DMS53 (cell line): Measurements from ENCODE around the gene WFDC8.

Experiments
- DNase-seq: peaks from one replicate; lab custom pipeline; 2025; lab: John Stamatoyannopoulos, UW

WFDC8 gene

DNA sequence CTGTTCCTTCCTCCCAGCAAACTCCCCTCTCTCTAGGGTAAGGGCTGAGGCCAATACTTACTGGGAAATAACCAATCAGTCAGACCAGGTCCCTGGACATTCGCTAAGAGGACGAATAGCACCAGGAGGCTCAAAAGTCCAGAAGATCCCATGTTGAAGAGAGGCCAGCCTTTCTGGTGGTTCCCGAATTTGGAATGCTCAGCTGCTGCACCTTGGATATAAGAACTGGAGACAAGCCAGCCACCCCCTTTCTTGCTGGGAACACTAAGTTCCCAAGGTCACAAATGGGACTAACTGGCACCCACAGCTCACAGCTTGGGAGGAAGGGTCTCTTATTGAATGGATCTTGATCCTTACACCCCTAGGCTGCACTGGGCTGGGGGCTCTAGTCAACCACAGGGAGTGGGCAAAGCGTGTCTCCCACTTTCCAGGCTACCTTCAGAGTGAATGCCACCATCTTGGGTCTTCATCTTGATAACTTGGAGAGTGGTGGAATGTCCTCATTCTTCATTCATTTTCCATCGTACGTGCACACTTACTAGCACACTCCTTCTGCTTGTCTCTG, 31.8 kb downstream of the WFDC8 start, which contains the start of gene EPPIN:
Gene EPPIN (minus strand): TSS at position 196 of the 565 bp plus-strand sequence. CDS start 44 bp downstream, at position 152.
- no peak for DNase-seq

DNA sequence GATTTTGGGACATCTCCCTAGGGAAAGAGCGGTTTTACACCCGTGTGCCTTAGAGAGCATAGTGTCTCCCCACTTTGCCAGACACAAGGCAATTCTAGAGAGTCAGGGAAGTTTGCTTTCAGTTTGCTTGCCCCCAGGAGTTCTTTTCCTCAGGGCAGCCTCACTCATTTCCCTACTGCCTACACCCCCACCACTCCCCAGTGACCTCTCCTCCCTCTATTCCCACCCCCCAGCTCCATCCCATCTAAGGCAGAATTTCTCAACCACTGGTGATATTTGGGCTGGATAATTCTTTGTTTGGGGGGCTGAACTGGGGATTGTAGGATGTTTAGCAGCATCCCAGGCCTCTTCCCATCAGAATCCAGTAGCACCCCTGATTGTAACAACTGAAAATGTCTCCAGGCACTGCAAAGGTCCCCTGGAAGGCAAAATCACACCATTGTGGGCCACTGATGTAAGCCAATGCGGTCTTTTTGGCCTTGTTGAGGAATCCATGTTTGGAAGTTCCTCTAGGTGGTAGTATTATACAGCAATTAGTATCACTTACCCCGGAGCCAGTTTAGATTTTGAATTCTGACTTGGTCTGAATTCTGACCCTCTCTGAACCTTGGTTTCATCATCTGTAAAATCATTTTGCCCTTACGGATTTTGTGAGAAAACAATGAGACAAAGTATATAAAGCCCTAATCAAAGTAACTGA, 33.2 kb downstream of the WFDC8 start:
- peak; percentile 67 for DNase-seq

DNA sequence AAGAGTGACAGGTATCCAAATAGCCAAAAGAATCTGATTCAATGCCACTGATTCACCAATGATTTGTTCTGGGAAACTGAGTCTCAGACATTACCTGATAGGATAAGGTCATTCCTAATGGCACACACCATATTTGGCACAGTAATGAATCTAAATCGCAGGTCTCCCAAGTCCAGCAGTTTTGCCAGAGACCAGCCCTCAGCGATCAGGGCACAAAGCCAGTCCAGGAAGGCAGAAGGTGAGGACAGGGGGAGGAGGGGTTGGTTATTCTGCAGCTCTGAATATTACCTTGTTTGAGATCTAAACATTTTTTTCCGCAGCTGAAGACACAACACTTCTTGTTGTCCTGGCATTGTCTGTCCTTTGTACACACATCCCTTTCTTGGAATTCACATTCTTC, 33.7 kb downstream of the WFDC8 start:
- DNase-seq, result no peak

DNA sequence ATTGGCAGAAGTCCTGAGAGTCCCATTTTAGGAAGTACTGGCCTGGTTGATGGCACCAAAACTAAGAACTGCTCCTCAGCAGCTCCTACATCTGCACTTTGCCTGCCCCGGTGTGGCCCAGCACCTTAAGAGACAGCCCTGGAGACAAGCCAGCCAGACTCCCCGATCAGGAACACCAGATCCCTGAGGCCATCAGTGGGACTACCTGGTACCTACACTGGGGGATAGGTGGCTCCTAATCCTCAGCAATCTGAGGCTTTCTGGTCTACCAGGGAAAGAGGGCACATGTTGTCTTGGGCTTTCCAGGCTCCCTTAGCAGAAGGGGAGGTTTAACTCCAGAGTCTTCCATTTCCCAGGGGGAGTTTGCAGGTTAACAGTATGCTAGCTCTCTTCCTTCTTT, 39.7 kb downstream of the WFDC8 start, which contains the start of gene WFDC6:
Gene WFDC6 (minus strand): TSS at position 101 of the 400 bp plus-strand sequence. CDS start 75 bp downstream, at position 26.
- DNase-seq, result no peak

DNA sequence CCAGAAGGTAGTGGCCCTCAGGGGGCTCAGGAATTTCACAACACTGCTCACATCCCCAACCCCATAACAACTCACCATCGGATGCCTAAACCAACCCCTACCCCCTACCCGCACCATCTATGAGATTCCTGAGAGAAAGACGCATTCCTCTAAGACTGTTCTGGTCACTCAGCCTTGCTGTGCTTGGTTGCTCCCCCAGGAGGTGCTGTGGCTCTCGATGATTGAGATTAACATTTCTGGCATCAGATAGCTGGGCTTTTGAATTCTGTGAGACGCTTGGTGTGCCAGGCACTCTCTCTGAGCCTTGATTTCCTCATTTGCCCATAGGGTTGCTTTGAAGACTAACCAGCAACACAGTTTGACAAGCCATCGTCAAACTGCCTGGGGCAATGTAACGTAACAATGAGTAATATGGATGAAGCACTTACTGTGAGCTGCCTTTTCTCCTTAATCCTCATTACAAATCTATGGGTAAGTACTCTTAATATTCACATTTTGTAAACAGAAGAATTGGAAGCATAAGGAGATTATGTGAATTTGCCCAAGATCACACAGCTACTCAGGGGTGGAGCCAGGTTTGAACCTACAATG, 40.8 kb downstream of the WFDC8 start:
- DNase-seq, result no peak

DNA sequence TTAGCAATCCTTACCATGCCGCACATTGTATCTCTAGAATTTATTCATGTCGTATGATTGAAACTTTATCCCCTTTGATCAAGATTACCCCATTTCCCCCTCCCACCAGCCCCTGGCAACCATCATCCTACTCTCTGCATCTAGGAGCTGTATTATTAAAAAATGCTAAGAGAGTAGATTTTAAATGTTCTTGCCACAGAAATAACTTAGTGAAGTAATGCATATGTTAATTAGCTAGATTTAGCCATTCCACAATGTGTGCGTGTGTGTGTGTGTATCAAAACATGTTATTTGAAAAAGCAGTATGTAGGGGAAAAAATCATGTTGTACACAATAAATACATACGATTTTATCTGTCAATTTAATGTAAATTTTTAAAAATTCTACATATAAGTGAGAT, 51.8 kb downstream of the WFDC8 start:
- no peak for DNase-seq

DNA sequence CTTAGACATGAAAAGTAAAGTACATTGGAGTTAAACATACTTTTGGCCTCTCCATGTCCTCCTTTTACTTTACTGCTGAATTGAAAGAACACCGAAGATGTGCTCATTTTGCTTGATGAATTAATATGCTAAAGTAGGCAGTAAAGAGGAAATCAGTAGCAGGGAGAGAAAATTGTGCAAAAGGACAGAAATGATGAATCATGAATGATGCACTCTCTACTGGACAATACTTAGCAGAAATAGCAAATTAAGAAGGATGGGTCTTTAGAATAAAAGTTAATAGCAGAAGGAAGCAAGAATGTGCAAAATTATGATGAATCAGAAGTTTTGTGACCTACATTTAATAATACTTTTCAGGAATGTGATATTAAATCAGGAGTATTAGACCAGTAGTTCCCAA, 55.3 kb downstream of the WFDC8 start:
- DNase-seq, result no peak

DNA sequence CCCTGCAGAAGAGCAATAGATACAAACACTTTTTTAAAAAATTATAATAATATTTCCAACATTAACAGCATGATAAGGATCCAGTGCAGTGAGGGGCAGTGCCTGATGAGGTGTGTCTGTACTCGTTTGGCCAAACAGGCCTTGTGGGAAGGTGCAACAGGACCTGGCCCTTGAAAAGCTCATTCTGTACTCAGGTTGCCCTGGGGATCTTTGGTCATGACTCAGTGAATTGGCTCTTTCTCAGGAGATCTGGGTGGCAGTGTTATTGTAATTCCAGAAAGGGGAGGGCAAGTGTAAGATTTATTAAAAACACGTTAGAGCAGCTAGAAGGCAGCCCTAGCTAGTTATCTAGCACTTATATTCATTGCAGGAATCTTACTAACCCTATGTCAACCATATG, 60.8 kb downstream of the WFDC8 start:
- DNase-seq, result no peak

DNA sequence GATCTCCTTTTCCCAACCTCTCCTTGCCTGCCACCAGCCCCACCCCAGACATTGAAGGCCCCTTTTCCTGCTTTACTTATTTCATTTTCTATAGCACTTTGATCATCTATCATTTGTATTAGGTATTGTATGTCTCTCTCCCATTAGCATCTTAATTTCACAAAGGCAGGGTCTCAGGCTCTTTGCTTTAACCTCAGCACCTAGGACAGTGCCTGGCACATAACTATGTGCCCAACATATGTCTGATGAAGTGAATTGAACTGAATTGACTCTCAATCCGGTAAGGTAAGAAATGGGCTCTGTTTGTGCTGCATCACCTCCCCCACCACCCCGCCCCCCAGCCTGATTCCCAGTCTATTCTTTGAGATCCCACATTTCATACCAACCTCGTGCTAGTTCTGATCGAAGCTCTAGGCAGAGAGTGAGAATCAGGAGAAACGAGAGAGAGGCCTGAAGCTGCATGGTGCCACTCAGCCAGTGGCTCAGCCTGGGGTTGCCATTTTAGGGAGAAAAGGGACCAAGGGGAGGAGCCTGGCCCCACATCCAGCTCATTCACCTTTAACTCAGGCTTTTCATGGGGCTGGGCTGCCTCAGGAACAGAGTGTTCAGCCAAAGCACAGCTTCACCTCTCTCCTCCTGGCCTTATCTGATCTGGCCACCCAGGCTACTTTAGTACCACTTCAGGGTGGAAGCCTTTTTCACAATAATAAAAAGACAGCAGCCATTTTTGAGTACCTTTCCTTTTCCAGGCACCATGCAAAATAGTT, 63.8 kb downstream of the WFDC8 start, which contains the start of gene SPINT3:
Gene SPINT3 (minus strand): TSS at position 476 of the 767 bp plus-strand sequence. CDS start 14 bp downstream, at position 462.
- DNase-seq, result no peak

DNA sequence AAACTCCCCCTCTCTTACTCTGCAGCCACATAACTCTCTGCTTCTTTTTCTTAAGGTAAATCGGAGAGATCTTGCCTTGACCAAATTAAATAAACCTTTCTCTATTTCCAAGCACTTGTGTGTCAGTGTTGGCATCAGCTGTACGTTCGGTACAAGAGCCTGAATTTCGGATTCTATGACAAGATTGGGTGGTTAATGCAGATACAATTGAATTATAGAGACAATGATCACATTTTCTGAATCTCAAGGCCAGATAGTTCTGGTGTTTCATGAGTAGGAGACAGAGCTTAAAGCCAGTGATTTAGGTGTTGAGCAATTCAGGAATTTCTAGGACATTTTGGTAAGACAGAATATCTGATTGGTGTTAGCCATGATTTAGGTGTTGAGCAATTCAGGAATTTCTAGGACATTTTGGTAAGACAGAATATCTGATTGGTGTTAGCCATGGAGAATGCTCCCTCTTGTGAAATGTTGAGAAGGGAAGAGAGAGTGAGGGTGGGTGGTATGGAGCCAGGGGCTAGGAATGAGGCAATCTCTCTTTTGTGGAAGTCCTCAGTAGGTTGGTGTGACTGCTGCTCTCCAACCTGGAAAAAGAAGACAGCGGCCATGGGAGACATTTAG, 68.7 kb downstream of the WFDC8 start:
- DNase-seq, result no peak

DNA sequence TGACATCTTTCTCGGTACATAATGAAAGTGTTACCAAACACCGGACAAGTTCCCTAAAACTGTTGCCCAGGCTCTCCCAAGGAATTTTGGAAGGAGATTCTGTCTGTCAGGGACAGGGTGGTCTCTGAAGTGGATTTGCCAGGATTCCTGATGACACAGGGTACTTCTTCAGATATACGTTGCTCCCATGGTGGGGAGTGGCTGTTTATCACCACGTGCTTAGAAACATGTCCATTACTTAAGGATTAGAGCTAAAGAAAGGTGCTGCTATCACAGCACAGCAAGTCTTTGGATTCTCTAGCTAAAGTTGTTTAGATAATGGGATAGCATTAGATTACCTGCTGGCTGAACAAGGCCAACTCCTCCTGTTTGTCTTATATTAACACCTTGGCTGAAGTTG, 70.0 kb downstream of the WFDC8 start:
- DNase-seq, result no peak

DNA sequence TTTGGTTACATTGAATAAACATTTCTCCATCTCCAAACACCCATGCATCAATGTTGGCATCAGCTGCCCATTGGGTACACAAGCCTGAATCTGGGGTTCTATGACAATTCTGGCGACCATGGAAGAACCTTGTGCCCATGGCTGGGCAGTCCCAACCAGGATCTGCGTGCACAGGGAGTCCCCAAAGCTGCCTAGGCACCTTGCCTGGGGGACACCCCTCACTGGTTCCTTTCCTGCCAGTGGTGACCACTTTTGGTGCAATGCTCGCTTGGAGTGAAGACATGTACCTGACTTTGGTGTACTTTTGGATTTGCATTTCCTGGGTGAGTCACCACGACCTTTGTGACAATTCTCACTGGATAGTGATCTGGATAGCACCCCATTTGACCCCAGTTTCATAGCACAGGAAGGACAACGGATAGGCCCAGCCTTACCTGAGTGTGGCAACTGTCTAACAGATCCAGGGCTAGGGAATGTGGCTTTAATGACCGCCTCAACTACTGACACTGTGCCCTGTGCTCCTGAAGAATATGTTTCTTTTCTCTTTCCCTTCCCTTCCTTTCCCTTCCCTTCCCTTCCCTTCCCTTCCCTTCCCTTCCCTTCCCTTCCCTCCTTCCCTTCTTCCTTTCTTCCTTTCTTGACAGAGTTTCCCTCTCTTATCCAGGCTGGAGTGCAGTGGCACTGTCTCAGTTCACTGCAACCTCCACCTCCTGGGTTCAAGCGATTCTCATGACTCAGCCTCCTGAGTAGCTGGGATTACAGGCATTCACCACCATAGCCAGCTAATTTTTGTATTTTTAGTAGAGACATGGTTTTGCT, 70.8 kb downstream of the WFDC8 start:
- peak; percentile 44 for DNase-seq

DNA sequence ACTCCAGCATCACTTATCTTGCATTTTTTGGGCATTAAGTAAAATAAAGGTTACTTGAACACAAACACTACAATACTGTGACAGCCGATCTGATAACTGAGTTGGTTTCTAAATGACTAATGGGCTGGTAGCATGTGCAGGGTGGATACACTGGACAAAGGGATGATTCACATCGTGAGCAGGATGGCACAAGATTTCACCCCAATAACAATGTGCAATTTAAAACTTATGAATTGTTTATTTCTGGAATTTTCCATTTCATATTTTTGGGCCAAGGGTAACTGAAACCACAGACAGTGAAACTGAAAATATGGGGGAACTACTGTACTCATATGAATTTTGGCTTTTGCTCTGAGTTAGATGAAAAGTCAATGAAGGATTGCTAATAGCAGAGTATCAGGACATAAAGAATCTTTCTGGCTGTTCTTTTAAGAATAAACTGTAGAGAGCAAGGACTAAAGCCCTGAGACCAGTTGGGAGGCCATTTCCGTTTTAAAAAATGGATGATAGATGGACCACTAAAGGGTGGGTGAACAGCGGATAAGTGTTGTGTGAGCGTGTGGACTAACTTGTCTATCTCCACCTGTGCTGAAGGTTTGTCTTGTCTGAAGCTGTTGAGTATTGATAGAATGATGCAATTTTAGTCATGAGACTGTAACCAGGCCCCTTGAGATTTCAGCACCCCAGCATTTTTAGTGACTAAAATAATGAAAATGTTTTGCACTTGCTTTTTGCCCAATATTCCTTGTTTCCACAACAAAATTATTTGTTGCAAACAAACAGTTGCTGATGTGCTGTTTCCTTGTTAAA, 71.9 kb downstream of the WFDC8 start:
- no peak for DNase-seq

DNA sequence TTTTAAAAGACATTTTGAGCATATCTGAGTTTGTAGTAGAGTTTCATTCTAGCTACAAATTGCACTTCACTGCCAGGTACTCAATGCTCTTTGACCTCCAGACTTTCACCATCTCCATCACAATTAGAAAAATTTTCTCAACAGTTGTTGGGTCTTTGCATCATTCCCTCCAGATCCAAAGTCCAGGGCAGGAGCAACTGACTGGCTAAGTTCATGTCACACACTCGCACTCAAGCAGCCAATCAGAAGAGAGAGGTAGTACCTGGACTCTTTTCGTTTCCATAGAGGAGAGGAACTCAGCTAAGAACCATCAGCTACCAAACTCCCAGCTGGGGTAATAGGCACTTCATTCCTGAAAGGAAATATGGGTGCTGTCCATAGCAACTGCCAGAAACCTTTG, 72.7 kb downstream of the WFDC8 start:
- DNase-seq, result no peak

DNA sequence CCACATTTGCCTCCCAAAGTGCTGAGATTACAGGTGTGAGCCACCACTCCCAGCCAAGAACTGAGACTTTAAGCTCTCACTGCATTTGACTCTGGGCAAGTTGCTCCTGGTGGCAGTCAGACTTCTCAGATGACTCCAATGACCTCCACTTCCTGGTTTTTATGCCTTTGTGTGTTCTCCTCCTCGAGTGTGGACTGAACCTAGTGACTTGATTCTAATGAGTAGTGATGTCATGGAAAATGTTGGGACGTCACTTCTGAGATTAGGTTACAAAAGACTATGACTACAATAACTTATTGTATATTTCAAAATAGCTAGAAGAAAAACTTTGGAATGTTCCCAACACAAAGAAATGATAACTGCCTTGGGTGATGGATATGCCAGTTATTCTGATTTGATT, 75.7 kb downstream of the WFDC8 start:
- peak; percentile 38 for DNase-seq

DNA sequence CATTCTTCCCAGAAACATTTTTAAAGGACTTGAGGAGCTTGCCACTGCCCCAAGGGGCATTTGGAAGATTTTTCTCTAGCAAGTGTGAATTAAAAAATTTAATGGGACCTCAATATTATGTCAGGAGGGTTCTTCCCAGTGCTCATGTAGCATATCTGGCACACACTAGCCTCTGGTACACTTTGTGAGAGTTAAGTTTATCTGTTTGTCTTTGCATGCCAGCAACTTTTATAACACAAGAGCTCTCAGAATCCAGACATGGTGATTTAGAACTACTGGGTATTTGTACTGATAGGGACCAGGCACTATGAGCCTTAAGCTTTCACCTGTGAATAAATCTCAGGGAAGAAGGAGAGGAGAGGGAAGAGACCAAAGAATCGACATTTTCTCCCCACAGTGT, 76.5 kb downstream of the WFDC8 start:
- DNase-seq, result no peak
